Nephron (organoid): ENCODE results near the gene OR8K5.
"Not testable (repeated sequence)": the region's sequence is repeated elsewhere in the genome, so short reads cannot be mapped to it uniquely, and the experiment has no call there.

ENCODE experiments used
- H3K27ac Mint-ChIP-seq, 3 experiments: 2 replicates each; pipeline ENCODE4 v1.8.0; 2020; ENCODE audit warnings: mixed read lengths in 3 of 3, mild to moderate bottlenecking in 2 of 3, moderate library complexity in 1 of 3
- H3K27me3 Mint-ChIP-seq: 2 replicates; pipeline ENCODE4 v1.8.0; 2021; ENCODE audit warnings: low read depth, mild to moderate bottlenecking, moderate library complexity, mixed read lengths
- H3K36me3 Mint-ChIP-seq: 2 replicates; pipeline ENCODE4 v1.8.0; 2020; ENCODE audit warnings: low read depth, mixed read lengths
- H3K4me1 Mint-ChIP-seq: 2 replicates; pipeline ENCODE4 v1.8.0; 2020; ENCODE audit warnings: mixed read lengths
- H3K4me3 Mint-ChIP-seq, 3 experiments: 2 replicates each; pipeline ENCODE4 v1.8.0; 2020; ENCODE audit warnings: mild to moderate bottlenecking in 3 of 3, mixed read lengths in 3 of 3, moderate library complexity in 2 of 3
- H3K9me3 Mint-ChIP-seq: 2 replicates; pipeline ENCODE4 v1.8.0; 2020; ENCODE audit warnings: mixed read lengths
- TF ChIP-seq, protein P1 (sequence below), 3 experiments: fragments of 200-600 bp; sonication (generic); IDR thresholded peaks; one replicate each; pipeline ENCODE4 v1.5.0; 2021; ENCODE audit warnings: antibody characterized with exemption in 3 of 3; ENCODE audit not compliant: unreplicated experiment in 3 of 3

Gene OR8K5

DNA sequence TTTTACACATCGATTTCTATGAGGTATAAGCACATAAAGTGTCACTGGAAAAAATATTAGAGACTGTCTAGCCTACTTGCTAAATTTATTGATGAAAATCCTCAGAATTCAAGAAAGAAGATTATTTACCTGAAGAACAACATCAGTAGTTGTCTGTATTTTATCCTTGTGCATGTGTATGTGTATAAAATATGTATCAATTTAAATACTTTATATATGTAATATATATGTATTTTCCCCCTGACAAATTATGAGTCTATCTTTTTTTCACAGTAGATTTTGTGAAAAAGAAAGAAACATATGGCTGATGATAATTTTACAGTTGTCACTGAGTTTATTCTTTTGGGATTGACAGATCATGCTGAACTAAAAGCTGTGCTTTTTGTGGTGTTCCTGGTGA, 16.2 kb upstream of the OR8K5 start, which contains the start of gene OR5J2:
TSS of gene OR5J2 (plus strand) at position 301 of the 400 bp plus-strand sequence. CDS start at position 301, 0 bp downstream.
- Mint-ChIP-seq H3K4me3 (no peak within 1 kb of the TSS), H3K9me3 (peaks cover 3% of the 10 kb centered on the region), H3K36me3 (no peaks in the 10 kb centered on the region), H3K4me1 (no peaks in the 10 kb centered on the region), H3K27me3 (no peaks in the 10 kb centered on the region), H3K27ac (no peak within 1 kb of the TSS)
- TF ChIP-seq, protein P1, sequence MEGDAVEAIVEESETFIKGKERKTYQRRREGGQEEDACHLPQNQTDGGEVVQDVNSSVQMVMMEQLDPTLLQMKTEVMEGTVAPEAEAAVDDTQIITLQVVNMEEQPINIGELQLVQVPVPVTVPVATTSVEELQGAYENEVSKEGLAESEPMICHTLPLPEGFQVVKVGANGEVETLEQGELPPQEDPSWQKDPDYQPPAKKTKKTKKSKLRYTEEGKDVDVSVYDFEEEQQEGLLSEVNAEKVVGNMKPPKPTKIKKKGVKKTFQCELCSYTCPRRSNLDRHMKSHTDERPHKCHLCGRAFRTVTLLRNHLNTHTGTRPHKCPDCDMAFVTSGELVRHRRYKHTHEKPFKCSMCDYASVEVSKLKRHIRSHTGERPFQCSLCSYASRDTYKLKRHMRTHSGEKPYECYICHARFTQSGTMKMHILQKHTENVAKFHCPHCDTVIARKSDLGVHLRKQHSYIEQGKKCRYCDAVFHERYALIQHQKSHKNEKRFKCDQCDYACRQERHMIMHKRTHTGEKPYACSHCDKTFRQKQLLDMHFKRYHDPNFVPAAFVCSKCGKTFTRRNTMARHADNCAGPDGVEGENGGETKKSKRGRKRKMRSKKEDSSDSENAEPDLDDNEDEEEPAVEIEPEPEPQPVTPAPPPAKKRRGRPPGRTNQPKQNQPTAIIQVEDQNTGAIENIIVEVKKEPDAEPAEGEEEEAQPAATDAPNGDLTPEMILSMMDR (IDR thresholded peaks at IDR 0.05; ENCODE audit: unreplicated experiment in 3 of 3) = no peak

DNA sequence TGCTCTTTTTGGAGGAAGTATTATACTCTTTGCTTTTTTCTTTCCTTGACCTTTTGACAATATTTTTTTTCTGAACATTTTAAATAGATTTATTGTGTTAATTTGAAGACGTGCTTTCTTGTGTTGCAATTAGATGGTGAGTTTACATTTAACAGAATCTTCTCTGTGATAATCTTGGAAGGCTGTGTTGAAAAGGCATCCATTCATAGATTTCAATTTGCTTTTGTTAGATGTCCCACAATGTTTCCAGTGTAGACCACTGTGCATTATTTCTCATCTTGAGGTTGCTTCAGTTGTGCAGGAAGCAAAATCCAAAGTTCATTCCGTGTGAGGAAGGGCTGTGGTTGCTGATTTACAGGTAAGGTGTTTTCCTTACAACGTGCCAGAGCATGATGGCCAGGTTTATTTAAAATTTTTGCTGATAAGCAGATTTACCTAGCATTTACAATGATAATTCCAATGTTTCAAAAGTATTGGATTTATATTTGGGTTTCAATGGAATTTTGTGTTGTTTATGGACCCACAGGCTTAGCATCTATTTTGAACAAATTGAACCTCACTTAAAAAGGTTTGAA, 12.2 kb upstream of the OR8K5 start:
- H3K4me3 Mint-ChIP-seq = no peak overlapping the region
- H3K4me1 Mint-ChIP-seq = no peaks in the 10 kb centered on the region
- H3K27me3 Mint-ChIP-seq = no peaks in the 10 kb centered on the region
- no peaks in the 10 kb centered on the region for H3K9me3 Mint-ChIP-seq
- peak overlapping the region in 2 of 3 experiments; percentile 72 to 76 for H3K27ac Mint-ChIP-seq
- no peaks in the 10 kb centered on the region for H3K36me3 Mint-ChIP-seq
- TF ChIP-seq, protein P1 (IDR thresholded peaks at IDR 0.05; ENCODE audit: unreplicated experiment in 3 of 3) = no peak

DNA sequence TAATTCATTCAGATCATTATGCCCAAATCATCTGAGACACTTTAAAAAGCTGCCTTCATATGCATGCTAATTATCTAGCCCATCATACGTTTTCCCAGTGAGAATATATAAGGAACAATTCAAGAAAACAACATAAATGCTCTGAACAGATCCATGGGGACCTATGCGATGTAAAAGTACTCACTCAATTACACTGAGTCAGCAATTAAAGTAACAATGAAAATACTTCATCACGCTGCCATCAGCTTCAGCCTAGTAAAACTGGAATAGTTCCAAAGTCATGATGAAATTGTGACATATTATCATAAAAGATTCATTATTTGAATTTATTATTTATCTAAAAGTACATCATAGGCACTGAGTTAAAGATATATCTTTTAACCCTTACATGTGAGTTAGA, 3.7 kb upstream of the OR8K5 start:
- no peak overlapping the region for H3K4me3 Mint-ChIP-seq
- no peaks in the 10 kb centered on the region for H3K4me1 Mint-ChIP-seq
- no peak overlapping the region for H3K27ac Mint-ChIP-seq
- no peaks in the 10 kb centered on the region for H3K36me3 Mint-ChIP-seq
- no peaks in the 10 kb centered on the region for H3K9me3 Mint-ChIP-seq
- TF ChIP-seq, protein P1 (IDR thresholded peaks at IDR 0.05; ENCODE audit: unreplicated experiment in 3 of 3) = no peak
- no peaks in the 10 kb centered on the region for H3K27me3 Mint-ChIP-seq

DNA sequence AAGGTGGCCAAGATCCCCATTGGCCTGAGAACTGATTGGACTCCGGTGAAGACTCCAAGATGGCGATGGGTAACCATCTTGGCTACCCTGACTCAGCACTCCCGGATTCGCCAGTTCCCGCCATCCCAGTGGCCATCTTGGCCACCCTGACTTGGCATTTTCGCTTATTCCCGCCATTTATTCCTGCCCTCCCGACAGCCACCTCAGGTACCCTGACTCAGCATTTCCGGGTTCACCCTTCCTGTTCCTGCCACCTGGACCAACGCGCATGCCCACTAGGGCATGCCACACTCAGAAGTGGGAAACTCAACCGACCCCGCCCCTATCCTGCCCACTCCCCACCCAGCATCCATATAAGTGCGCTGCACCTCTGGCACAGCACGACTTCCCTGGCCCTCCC, 7.8 kb downstream of the OR8K5 start:
- no peak overlapping the region for H3K4me3 Mint-ChIP-seq
- H3K9me3 Mint-ChIP-seq = peaks cover 22% of the 10 kb centered on the region
- H3K27me3 Mint-ChIP-seq = no peaks in the 10 kb centered on the region
- H3K27ac Mint-ChIP-seq = no peak overlapping the region
- TF ChIP-seq, protein P1 (IDR thresholded peaks at IDR 0.05; ENCODE audit: unreplicated experiment in 3 of 3) = no peak
- no peaks in the 10 kb centered on the region for H3K36me3 Mint-ChIP-seq
- H3K4me1 Mint-ChIP-seq = no peaks in the 10 kb centered on the region

DNA sequence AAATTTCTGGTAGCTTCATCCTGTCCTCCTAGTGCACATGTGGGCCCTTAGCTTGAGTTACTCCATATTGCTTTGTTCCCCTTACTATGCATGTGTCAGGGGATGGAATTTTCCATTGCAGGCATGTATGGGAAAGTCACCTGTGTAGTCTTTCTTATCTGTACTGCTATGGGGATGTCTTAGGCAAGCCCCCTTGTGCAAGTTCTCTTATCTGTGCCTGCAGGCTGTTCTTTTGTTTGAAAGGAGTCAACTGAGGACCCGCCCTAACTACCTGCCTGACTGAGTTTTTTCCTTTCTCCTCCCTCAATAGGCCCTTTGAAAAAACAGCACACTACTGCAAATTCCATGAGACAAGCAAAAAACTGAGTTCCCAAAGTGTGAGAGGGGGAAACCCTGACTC, 8.7 kb downstream of the OR8K5 start:
- no peak overlapping the region for H3K27ac Mint-ChIP-seq
- no peaks in the 10 kb centered on the region for H3K27me3 Mint-ChIP-seq
- TF ChIP-seq, protein P1 (IDR thresholded peaks at IDR 0.05; ENCODE audit: unreplicated experiment in 3 of 3) = no peak
- no peaks in the 10 kb centered on the region for H3K4me1 Mint-ChIP-seq
- peaks cover 17% of the 10 kb centered on the region for H3K9me3 Mint-ChIP-seq
- H3K4me3 Mint-ChIP-seq = no peak overlapping the region
- H3K36me3 Mint-ChIP-seq = no peaks in the 10 kb centered on the region

DNA sequence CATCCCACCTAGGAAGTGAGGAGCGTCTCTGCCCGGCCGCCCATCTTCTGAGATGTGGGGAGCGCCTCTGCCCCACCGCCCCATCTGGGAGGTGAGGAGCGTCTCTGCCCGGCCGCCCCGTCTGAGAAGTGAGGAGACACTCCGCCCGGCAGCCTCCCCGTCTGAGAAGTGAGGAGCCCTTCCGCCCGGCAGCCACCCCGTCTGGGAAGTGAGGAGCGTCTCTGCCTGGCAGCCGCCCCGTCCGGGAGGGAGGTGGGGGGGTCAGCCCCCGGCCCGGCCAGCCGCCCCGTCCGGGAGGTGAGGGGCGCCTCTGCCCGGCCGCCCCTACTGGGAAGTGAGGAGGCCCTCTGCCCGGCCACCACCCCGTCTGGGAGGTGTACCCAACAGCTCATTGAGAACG, 16.4 kb downstream of the OR8K5 start:
- H3K4me1 Mint-ChIP-seq, H3K36me3 Mint-ChIP-seq, H3K9me3 Mint-ChIP-seq, H3K27me3 Mint-ChIP-seq, H3K27ac Mint-ChIP-seq, H3K4me3 Mint-ChIP-seq: not testable (repeated sequence)
